ENCODE results near the gene PHF12. TPM values are rescaled to one million over a fixed set of nuclear protein-coding genes. Genes with fewer than 3 reads are reported as not detected.

The PHF12 gene
- total and polyA plus RNA-seq, 2 experiments from 2014 or later: 19.7 to 41.0 TPM

DNA sequence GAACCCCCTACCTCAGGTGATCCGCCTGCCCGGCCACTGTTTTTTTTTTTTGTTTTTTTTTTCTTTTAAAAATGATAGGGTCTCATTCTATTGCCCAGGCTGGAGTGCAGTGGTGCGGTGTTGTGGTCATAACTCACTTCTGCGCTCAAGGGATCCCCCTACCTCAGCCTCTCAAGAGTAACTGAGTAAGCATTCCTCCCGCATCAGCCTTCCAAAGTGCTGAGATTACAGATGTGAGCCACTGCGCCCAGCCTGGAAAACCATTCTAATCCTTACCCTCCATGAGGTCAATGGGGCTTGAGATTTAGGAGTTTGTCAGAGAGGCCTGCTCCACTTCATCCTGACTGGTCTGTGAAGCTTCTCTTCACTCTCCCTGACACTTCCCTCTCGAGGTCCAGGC lies 84.0 kb downstream of the PHF12 start (continued):
- TF ChIP-seq, protein P1, sequence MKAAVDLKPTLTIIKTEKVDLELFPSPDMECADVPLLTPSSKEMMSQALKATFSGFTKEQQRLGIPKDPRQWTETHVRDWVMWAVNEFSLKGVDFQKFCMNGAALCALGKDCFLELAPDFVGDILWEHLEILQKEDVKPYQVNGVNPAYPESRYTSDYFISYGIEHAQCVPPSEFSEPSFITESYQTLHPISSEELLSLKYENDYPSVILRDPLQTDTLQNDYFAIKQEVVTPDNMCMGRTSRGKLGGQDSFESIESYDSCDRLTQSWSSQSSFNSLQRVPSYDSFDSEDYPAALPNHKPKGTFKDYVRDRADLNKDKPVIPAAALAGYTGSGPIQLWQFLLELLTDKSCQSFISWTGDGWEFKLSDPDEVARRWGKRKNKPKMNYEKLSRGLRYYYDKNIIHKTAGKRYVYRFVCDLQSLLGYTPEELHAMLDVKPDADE (IDR thresholded peaks at IDR 0.05): no peak

DNA sequence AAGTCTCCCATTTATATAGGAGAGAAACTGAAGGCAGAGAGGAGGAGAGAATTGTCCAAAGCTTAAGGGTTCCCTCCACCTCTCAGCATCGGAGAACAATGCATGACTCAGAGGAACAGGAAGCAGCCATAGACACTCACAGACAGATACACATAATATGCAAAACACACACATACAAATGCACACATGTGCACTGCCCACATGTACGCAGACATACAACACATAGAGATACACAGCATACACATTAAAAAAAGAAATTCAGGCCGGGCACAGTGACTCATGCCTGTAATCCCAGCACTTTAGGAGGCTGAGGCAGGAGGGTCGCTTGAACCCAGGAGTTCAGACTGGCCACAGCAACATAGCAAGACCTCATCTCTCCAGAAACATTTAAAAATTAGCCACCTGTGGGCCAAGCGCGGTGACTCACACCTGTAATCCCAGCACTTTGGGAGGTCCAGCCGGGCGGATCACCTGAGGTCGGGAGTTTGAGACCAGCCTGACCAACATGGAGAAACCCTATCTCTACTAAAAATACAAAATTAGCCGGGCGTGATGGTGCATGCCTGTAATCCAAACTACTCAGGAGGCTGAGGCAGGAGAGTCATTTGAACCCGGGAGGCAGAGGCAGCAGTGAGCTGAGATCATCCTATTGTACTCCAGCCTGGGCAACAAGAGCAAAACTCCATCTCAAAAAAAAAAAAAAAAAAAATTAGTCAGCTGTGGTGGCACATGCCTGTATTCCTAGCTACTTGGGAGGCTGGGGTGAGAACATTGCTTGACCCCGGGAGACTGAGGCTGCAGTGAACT lies 85.2 kb downstream of the PHF12 start:
- DNase-seq (ENCODE audit: low spot score) (no peak), ATAC-seq (no peak)
- Histone ChIP-seq H2AFZ (peak overlapping the region; percentile 76; the same call in 1 of the 2 replicates), H3K9me2 (ENCODE audit: insufficient read depth) (no peaks in the 10 kb centered on the region), H3K4me1 (ENCODE audit: insufficient read depth) (no peaks in the 10 kb centered on the region; the same call in none of the 2 replicates), H3K36me3 (ENCODE audit: insufficient read depth) (no peaks in the 10 kb centered on the region), H3K4me2 (no peak overlapping the region), H3K4me3 (no peak overlapping the region), H3K79me2 (replicated peaks; ENCODE audit: insufficient read depth) (no peaks in the 10 kb centered on the region), H4K20me1 (replicated peaks; ENCODE audit: insufficient read depth) (no peaks in the 10 kb centered on the region), H3F3A (replicated peaks; ENCODE audit: low read depth) (0 out of 2 replicates have a peak, but pooled peaks cover 7% of the 10 kb centered on the region), H3K27me3 (ENCODE audit: insufficient read depth) (no peaks in the 10 kb centered on the region), H3K27ac (ENCODE audit: low read depth) (no peak overlapping the region)
- Mint-ChIP-seq H3K27me3 (ENCODE audit: insufficient read depth, low read depth, poor library complexity) (peaks cover 4% of the 10 kb centered on the region), H3K36me3 (ENCODE audit: low read depth) (peaks cover 5% of the 10 kb centered on the region; the same call in 2 of the 3 replicates), H3K4me1 (peaks cover 16% of the 10 kb centered on the region), H3K27ac (no peak overlapping the region; the same call in 1 of the 2 replicates), H3K4me3 (no peak overlapping the region), H3K9me3 (no peaks in the 10 kb centered on the region; the same call in 2 of the 3 replicates)
- TF ChIP-seq STAT1 (IDR thresholded peaks at IDR 0.05; ENCODE audit: unreplicated experiment) (no peak), CREB1 (CRISPR knock-in tag; IDR thresholded peaks at IDR 0.05; ENCODE audit: low read depth) (no peak), NANOG (IDR thresholded peaks at IDR 0.05; ENCODE audit: borderline replicate concordance) (no peak), ZNF114 (CRISPR knock-in tag; IDR thresholded peaks at IDR 0.05) (no peak), EZH2phosphoT487 (IDR thresholded peaks at IDR 0.05; ENCODE audit: unreplicated experiment) (no peak), ZNF331 (CRISPR knock-in tag; IDR thresholded peaks at IDR 0.05; ENCODE audit: low read depth) (no peak), POLR2AphosphoS5 (IDR thresholded peaks at IDR 0.05; ENCODE audit: low read depth) (no peak)

DNA sequence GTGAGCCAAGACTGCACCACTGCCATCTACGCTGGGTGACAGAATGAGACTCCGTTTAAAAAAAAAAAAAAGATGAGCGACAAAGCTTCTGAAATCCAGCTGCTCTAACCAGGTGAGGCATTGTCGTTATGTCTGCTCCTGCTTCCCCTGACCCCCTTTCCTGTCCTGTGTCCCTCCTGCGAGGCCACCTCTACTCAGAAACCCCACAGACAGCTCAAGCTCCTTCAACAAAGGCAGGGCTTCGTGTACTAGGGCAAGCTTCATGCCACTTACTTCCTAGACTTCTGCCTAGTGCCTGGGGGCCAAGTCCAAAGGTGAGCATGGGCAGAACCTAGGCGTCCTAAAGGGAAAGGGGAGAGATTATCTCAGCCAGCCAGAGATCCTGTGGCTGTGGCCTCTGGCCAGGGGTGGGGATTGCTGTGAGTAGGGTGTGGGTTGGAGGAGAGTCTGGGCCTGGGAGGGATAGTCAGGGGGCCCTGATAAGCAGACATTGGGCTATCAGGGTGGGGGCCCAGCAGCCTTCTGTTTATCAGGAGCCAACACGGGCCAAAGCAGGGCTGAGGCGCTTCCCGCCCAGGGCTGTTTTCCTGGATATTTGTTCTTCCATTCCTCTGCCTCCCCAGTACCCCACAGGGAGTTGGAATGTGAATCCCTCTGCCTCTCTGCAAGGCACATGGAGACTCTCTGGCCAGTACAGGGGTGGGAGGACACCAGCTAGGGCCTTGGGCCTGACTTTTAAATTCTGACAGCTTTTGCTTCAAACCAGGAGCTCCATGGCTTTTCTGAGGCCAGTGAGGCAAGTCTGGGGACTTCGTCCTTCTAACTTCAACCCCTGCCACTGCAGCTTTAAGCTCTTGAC lies 86.1 kb downstream of the PHF12 start:
- peak overlapping the region; percentile 32 for H3K27ac Mint-ChIP-seq
- Histone ChIP-seq H3K27ac (ENCODE audit: low read depth) (no peak overlapping the region), H3K27me3 (ENCODE audit: insufficient read depth) (no peaks in the 10 kb centered on the region), H3K36me3 (ENCODE audit: insufficient read depth) (no peaks in the 10 kb centered on the region), H3K79me2 (replicated peaks; ENCODE audit: insufficient read depth) (no peaks in the 10 kb centered on the region), H3F3A (replicated peaks; ENCODE audit: low read depth) (0 out of 2 replicates have a peak, but pooled peaks cover 7% of the 10 kb centered on the region), H3K4me1 (ENCODE audit: insufficient read depth) (no peaks in the 10 kb centered on the region; the same call in none of the 2 replicates), H3K9me2 (ENCODE audit: insufficient read depth) (no peaks in the 10 kb centered on the region), H4K20me1 (replicated peaks; ENCODE audit: insufficient read depth) (no peaks in the 10 kb centered on the region), H3K4me2 (no peak overlapping the region; the same call in 1 of the 2 replicates), H2AFZ (peak overlapping the region; percentile 76; the same call in 1 of the 2 replicates), H3K4me3 (no peak overlapping the region)
- ATAC-seq (peak; percentile 46), DNase-seq (ENCODE audit: low spot score) (no peak)
- H3K9me3 Mint-ChIP-seq: no peaks in the 10 kb centered on the region
- peaks cover 2% of the 10 kb centered on the region for H3K27me3 Mint-ChIP-seq (ENCODE audit: insufficient read depth, low read depth, poor library complexity)
- peaks cover 11% of the 10 kb centered on the region for H3K36me3 Mint-ChIP-seq (ENCODE audit: low read depth)
- no peak overlapping the region for H3K4me3 Mint-ChIP-seq
- H3K4me1 Mint-ChIP-seq: peaks cover 16% of the 10 kb centered on the region
- TF ChIP-seq ZNF331 (CRISPR knock-in tag; IDR thresholded peaks at IDR 0.05; ENCODE audit: low read depth) (no peak), NANOG (IDR thresholded peaks at IDR 0.05; ENCODE audit: borderline replicate concordance) (no peak), EZH2 (IDR thresholded peaks at IDR 0.05; ENCODE audit: low read depth, unreplicated experiment) (no peak)
- TF ChIP-seq, protein P2, sequence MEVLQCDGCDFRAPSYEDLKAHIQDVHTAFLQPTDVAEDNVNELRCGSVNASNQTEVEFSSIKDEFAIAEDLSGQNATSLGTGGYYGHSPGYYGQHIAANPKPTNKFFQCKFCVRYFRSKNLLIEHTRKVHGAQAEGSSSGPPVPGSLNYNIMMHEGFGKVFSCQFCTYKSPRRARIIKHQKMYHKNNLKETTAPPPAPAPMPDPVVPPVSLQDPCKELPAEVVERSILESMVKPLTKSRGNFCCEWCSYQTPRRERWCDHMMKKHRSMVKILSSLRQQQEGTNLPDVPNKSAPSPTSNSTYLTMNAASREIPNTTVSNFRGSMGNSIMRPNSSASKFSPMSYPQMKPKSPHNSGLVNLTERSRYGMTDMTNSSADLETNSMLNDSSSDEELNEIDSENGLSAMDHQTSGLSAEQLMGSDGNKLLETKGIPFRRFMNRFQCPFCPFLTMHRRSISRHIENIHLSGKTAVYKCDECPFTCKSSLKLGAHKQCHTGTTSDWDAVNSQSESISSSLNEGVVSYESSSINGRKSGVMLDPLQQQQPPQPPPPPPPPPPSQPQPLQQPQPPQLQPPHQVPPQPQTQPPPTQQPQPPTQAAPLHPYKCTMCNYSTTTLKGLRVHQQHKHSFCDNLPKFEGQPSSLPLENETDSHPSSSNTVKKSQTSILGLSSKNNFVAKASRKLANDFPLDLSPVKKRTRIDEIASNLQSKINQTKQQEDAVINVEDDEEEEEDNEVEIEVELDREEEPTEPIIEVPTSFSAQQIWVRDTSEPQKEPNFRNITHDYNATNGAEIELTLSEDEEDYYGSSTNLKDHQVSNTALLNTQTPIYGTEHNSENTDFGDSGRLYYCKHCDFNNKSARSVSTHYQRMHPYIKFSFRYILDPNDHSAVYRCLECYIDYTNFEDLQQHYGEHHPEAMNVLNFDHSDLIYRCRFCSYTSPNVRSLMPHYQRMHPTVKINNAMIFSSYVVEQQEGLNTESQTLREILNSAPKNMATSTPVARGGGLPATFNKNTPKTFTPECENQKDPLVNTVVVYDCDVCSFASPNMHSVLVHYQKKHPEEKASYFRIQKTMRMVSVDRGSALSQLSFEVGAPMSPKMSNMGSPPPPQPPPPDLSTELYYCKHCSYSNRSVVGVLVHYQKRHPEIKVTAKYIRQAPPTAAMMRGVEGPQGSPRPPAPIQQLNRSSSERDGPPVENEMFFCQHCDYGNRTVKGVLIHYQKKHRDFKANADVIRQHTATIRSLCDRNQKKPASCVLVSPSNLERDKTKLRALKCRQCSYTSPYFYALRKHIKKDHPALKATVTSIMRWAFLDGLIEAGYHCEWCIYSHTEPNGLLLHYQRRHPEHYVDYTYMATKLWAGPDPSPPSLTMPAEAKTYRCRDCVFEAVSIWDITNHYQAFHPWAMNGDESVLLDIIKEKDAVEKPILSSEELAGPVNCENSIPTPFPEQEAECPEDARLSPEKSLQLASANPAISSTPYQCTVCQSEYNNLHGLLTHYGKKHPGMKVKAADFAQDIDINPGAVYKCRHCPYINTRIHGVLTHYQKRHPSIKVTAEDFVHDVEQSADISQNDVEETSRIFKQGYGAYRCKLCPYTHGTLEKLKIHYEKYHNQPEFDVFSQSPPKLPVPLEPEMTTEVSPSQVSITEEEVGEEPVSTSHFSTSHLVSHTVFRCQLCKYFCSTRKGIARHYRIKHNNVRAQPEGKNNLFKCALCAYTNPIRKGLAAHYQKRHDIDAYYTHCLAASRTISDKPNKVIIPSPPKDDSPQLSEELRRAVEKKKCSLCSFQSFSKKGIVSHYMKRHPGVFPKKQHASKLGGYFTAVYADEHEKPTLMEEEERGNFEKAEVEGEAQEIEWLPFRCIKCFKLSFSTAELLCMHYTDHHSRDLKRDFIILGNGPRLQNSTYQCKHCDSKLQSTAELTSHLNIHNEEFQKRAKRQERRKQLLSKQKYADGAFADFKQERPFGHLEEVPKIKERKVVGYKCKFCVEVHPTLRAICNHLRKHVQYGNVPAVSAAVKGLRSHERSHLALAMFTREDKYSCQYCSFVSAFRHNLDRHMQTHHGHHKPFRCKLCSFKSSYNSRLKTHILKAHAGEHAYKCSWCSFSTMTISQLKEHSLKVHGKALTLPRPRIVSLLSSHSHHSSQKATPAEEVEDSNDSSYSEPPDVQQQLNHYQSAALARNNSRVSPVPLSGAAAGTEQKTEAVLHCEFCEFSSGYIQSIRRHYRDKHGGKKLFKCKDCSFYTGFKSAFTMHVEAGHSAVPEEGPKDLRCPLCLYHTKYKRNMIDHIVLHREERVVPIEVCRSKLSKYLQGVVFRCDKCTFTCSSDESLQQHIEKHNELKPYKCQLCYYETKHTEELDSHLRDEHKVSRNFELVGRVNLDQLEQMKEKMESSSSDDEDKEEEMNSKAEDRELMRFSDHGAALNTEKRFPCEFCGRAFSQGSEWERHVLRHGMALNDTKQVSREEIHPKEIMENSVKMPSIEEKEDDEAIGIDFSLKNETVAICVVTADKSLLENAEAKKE (CRISPR knock-in tag; IDR thresholded peaks at IDR 0.05): no peak

Data from GM23338 (cell line).